Mesenchymal stem cell (in vitro differentiated cells and primary cell): ENCODE data around the gene KIAA0513.
A peak's percentile ranks its signal among the peaks of the same experiment; 100 is the strongest.

Experiments
- DNase-seq: peaks from one replicate; pipeline ENCODE4 v3.0.0-alpha.2; 2013
- H2AFZ ChIP-seq: one replicate; pipeline ENCODE4 v1.6.1; 2013; ENCODE audit warnings: low read depth, mild to moderate bottlenecking, control low read depth, inconsistent platforms, low read length, moderate library complexity
- H2AK5ac ChIP-seq: 2 replicates; pipeline ENCODE4 v1.6.1; 2013; ENCODE audit warnings: low read length, moderate library complexity, mild to moderate bottlenecking, inconsistent platforms; ENCODE audit not compliant: severe bottlenecking
- H2BK120ac ChIP-seq: one replicate; pipeline ENCODE4 v1.6.1; 2013; ENCODE audit warnings: low read depth, mild to moderate bottlenecking, inconsistent platforms, low read length, moderate library complexity
- H2BK12ac ChIP-seq, 2 experiments: one replicate each; pipeline ENCODE4 v1.6.1; 2013; ENCODE audit warnings: inconsistent platforms in 2 of 2, low read length in 2 of 2, mild to moderate bottlenecking in 2 of 2, moderate library complexity in 2 of 2, control low read depth in 1 of 2
- H2BK15ac ChIP-seq: one replicate; pipeline ENCODE4 v1.6.1; 2013; ENCODE audit warnings: mild to moderate bottlenecking, low read depth, inconsistent platforms; ENCODE audit not compliant: poor library complexity, severe bottlenecking
- H2BK5ac ChIP-seq: 2 replicates; pipeline ENCODE4 v1.6.1; 2013; ENCODE audit warnings: low read depth, mild to moderate bottlenecking, low read length, control low read depth, inconsistent platforms; ENCODE audit not compliant: poor library complexity, severe bottlenecking
- H3K14ac ChIP-seq, 2 experiments: one replicate each; pipeline ENCODE4 v1.6.1; 2013; ENCODE audit warnings: inconsistent platforms in 2 of 2, low read length in 2 of 2, control low read depth in 1 of 2, mild to moderate bottlenecking in 1 of 2, moderate library complexity in 1 of 2
- H3K18ac ChIP-seq, 2 experiments: one replicate each; pipeline ENCODE4 v1.6.1; 2013; ENCODE audit warnings: inconsistent platforms in 2 of 2, low read length in 2 of 2, control low read depth in 1 of 2, low read depth in 1 of 2, mild to moderate bottlenecking in 1 of 2
- H3K23ac ChIP-seq, 2 experiments: one replicate each; pipeline ENCODE4 v1.6.1; 2013; ENCODE audit warnings: inconsistent platforms in 2 of 2, low read length in 2 of 2, mild to moderate bottlenecking in 2 of 2, moderate library complexity in 2 of 2, control low read depth in 1 of 2
- H3K27ac ChIP-seq: 2 replicates; pipeline ENCODE4 v1.5.1; 2013; ENCODE audit warnings: mild to moderate bottlenecking, moderate library complexity, low read length, control low read depth, inconsistent platforms; ENCODE audit not compliant: poor library complexity, severe bottlenecking
- H3K27me3 ChIP-seq, 2 experiments: 2 replicates each; pipeline versions ENCODE4 v1.6.1 to v1.7.0; 2013; ENCODE audit warnings: low read length in 2 of 2, mild to moderate bottlenecking in 2 of 2, moderate library complexity in 2 of 2, control low read depth in 1 of 2, inconsistent platforms in 1 of 2; ENCODE audit not compliant: control insufficient read depth in 1 of 2, insufficient read depth in 1 of 2
- H3K36me3 ChIP-seq, 2 experiments: 2 replicates each; pipeline versions ENCODE4 v1.6.1 to v1.7.0; 2013; ENCODE audit warnings: low read length in 2 of 2, control low read depth in 1 of 2, inconsistent platforms in 1 of 2, low read depth in 1 of 2, mild to moderate bottlenecking in 1 of 2; ENCODE audit not compliant: insufficient read depth in 2 of 2, control insufficient read depth in 1 of 2
- H3K4ac ChIP-seq, 2 experiments: one replicate each; pipeline ENCODE4 v1.6.1; 2013; ENCODE audit warnings: inconsistent platforms in 2 of 2, low read length in 2 of 2, mild to moderate bottlenecking in 2 of 2, moderate library complexity in 2 of 2, control low read depth in 1 of 2, low read depth in 1 of 2
- H3K4me1 ChIP-seq: 2 replicates; pipeline ENCODE4 v1.6.1; 2013; ENCODE audit warnings: low read depth, low read length, control low read depth; ENCODE audit not compliant: control insufficient read depth, insufficient read depth
- H3K4me2 ChIP-seq: 2 replicates; pipeline ENCODE4 v1.6.1; 2013; ENCODE audit warnings: low read length, mild to moderate bottlenecking, inconsistent platforms; ENCODE audit not compliant: poor library complexity, severe bottlenecking
- H3K4me3 ChIP-seq, 2 experiments: 2 replicates each; pipeline versions ENCODE4 v1.5.1 to v1.7.0; 2013; ENCODE audit warnings: low read length in 2 of 2, mild to moderate bottlenecking in 2 of 2, control low read depth in 1 of 2, low read depth in 1 of 2; ENCODE audit not compliant: insufficient read depth in 1 of 2
- H3K79me1 ChIP-seq: replicated peaks from 2 replicates; pipeline ENCODE4 v1.6.1; 2013; ENCODE audit warnings: mild to moderate bottlenecking, control low read depth, low read length, inconsistent platforms; ENCODE audit not compliant: poor library complexity, severe bottlenecking
- H3K9ac ChIP-seq: 2 replicates; pipeline ENCODE4 v1.7.0; 2013; ENCODE audit warnings: mild to moderate bottlenecking, low read length, moderate library complexity
- H3K9me3 ChIP-seq: 2 replicates; pipeline ENCODE4 v1.7.0; 2013; ENCODE audit warnings: mild to moderate bottlenecking, low read length; ENCODE audit not compliant: control insufficient read depth
- H4K8ac ChIP-seq: one replicate; pipeline ENCODE4 v1.6.1; 2013; ENCODE audit warnings: inconsistent platforms, mild to moderate bottlenecking, low read length, moderate library complexity
- H4K91ac ChIP-seq: one replicate; pipeline ENCODE4 v1.6.1; 2013; ENCODE audit warnings: mild to moderate bottlenecking, low read length, inconsistent platforms
- WGBS: methylation state at CpG from one replicate; pipeline ENCODE4 v1.1.7; 2013; ENCODE audit warnings: mixed read lengths; 5-methylcytosine and 5-hydroxymethylcytosine counted together

The KIAA0513 gene

DNA sequence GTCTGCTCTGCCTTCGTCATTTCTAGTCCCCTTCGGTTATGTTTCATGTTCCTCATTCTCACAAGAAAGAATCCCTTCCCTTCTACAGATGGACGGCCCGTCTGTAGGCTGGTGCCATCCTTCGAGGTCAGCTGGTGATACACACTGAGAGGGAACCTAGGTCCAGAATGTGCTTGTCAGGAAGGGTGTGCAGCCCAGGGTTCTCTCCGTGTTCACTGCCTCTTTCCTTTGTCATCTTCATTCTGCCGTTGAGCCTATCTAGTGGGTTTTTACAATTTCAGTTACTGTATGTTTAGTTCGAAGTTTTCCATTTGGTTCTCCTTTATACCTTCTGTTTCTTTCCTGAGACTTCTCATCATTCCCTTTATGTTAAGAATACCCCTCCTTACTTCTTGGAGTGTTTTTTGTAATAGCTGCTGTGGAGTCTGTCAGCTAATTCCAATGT is 18.9 kb downstream of the KIAA0513 start:
- Histone ChIP-seq H3K18ac (no peak overlapping the region), H2BK120ac (no peak overlapping the region)
- 96% methylated on average over 5 of the region's 8 CpGs for WGBS

DNA sequence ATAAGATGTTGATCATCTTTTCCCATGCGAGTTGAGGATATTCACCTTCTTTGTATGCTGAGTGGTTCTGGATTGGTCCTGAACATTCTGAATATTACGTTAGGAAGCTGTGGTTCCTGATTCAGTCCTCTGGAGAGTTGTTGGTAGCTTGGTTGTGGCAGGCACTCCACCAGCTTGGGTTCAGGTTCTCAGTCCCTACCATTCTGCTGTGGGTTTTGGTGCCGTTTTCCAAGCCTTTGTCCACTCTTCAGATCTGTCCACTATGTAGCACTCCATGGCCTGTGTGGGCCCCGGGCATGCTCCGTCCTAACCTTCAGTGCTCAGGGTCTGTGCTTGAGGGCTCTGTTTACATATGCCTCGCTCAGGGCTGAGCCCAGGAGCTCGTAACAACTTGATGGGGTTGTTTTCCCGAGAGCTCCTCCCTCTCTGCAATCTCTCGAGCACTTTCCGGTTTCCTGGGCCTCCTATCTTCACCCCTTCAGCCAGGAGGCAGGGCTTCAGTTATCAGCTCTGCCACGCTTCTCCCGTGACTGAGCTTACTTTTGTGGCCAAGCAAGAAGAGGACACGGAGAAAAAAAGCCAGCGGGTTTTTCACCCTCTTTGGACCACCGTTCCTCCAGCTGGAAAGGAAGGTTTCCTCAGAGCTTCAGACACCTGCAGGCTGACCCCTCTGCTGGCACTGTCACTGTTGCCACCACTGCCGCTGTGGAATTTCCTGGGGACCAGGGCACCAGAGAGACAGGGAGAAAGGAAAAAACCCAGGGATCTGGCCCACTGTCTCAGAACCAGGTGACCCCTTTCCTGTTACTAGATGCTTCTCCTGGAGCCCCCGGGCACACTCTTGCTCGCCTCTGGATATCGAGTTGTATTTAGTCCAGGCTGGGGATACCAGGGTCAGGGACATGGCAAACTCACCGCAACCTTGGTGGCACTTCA is 19.6 kb downstream of the KIAA0513 start:
- Histone ChIP-seq H3K27ac (no peak overlapping the region), H2AK5ac (no peak overlapping the region), H3K18ac (peak overlapping the region in 1 of 2 experiments; percentile 23), H3K9me3 (no peaks in the 10 kb centered on the region), H2BK5ac (no peak overlapping the region), H3K4me2 (no peak overlapping the region), H3K4me1 (peaks cover 3% of the 10 kb centered on the region), H3K9ac (no peak overlapping the region), H4K91ac (no peak overlapping the region), H2BK120ac (no peak overlapping the region), H3K14ac (no peak overlapping the region), H3K27me3 (peaks cover 0 to 12% of the 10 kb centered on the region in 2 experiments), H2AFZ (no peak overlapping the region), H2BK15ac (no peak overlapping the region), H2BK12ac (peak overlapping the region; percentile 55 to 75), H3K4ac (no peak overlapping the region), H3K23ac (no peak overlapping the region), H3K4me3 (no peak overlapping the region), H3K36me3 (peaks cover 4 to 26% of the 10 kb centered on the region in 2 experiments), H3K79me1 (peaks cover 3% of the 10 kb centered on the region), H4K8ac (peak overlapping the region; percentile 92)
- WGBS = 51% methylated on average over 20 of the region's 20 CpGs
- DNase-seq = peak; percentile 35

More for the DNA sequence above, 18.9 kb downstream of the KIAA0513 start:
- H2BK15ac ChIP-seq = no peak overlapping the region
- H3K27me3 ChIP-seq = peaks cover 0 to 12% of the 10 kb centered on the region in 2 experiments
- no peak overlapping the region for H3K23ac ChIP-seq
- H2BK12ac ChIP-seq = no peak overlapping the region
- H4K8ac ChIP-seq = no peak overlapping the region
- H3K4ac ChIP-seq = no peak overlapping the region
- H3K14ac ChIP-seq = no peak overlapping the region
- H3K4me2 ChIP-seq = no peak overlapping the region
- no peak for DNase-seq
- peaks cover 4 to 29% of the 10 kb centered on the region in 2 experiments for H3K36me3 ChIP-seq
- H2AFZ ChIP-seq = no peak overlapping the region
- no peak overlapping the region for H3K4me3 ChIP-seq
- no peaks in the 10 kb centered on the region for H3K9me3 ChIP-seq
- peaks cover 6% of the 10 kb centered on the region for H3K79me1 ChIP-seq
- no peak overlapping the region for H3K9ac ChIP-seq
- H2AK5ac ChIP-seq = no peak overlapping the region
- no peak overlapping the region for H3K27ac ChIP-seq
- no peak overlapping the region for H4K91ac ChIP-seq
- peaks cover 3% of the 10 kb centered on the region for H3K4me1 ChIP-seq
- H2BK5ac ChIP-seq = no peak overlapping the region

DNA sequence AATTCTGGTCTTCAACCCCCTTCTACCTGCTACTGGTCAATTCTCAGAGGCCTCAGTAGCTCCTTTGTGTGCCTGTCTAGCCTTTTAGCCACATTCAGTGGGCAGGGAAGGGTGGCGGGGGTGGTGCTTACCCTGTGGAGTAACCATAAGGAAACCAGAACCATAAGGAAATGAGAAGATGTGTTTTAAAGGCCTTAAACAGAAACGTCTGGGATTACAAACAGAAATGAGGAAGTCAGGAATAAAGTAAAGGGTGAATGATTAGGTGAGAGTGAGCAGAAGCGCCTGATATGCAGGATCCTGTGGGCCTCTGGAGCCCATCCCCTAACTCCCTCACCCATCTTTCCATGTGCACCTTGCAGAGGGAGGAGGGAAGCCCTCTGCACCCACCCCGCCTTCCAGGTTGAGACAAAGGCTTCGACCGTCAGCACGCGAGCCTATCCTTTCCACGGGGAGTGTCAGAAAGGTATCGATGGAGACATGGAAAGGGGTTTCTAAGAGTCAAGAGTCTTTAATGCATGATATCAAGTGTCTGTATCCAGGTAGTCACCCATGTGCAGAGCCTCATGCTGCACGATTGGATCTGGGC is 20.4 kb downstream of the KIAA0513 start:
- H2AK5ac ChIP-seq = no peak overlapping the region

More for the DNA sequence above, 20.4 kb downstream of the KIAA0513 start:
- Histone ChIP-seq H4K8ac (no peak overlapping the region), H2BK5ac (no peak overlapping the region), H3K4me2 (no peak overlapping the region), H2BK12ac (peak overlapping the region in 1 of 2 experiments; percentile 55), H3K9ac (no peak overlapping the region), H2BK120ac (no peak overlapping the region), H3K4ac (no peak overlapping the region), H4K91ac (no peak overlapping the region), H3K27ac (no peak overlapping the region), H3K14ac (no peak overlapping the region), H3K23ac (no peak overlapping the region), H3K4me1 (peaks cover 3% of the 10 kb centered on the region), H2AFZ (no peak overlapping the region), H3K27me3 (peaks cover 0 to 12% of the 10 kb centered on the region in 2 experiments), H3K4me3 (no peak overlapping the region), H3K9me3 (no peaks in the 10 kb centered on the region), H3K36me3 (peaks cover 4 to 26% of the 10 kb centered on the region in 2 experiments), H2BK15ac (no peak overlapping the region), H3K18ac (peak overlapping the region in 1 of 2 experiments; percentile 13), H3K79me1 (peaks cover 3% of the 10 kb centered on the region)
- WGBS = 86% methylated on average over 10 of the region's 11 CpGs
- DNase-seq = no peak
